ENCODE results near the gene VAV2. TPM values are rescaled to one million over a fixed set of nuclear protein-coding genes. Genes with fewer than 3 reads are reported as not detected.

The VAV2 gene
- total RNA-seq, 1 donor from 2014 or later, result 24.4 TPM

DNA sequence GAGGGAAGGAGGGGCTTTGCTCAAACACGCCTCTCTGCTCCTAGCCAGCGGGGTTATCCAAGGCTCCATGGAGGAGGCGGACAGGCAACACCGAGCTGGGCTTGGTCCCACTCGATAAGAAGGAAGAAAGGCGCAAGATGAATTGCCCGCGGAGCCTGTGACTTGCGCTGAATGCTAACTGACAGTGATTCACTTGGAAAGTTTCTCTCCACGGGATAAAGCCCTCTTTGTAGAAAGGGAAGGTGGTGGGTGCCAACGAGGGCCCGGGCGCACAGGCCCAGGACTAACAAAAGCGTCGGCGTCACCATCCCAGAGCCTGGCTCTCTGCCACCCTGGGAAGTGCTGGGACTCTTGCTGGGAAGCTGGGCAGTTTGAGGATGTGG is 76.0 kb downstream of the VAV2 start:
- Mint-ChIP-seq H3K9me3 (ENCODE audit: unreplicated experiment) (no peaks in the 10 kb centered on the region), H3K27ac (ENCODE audit: unreplicated experiment) (no peak overlapping the region), H3K4me3 (ENCODE audit: unreplicated experiment) (no peak overlapping the region), H3K27me3 (ENCODE audit: unreplicated experiment) (no peaks in the 10 kb centered on the region), H3K36me3 (ENCODE audit: unreplicated experiment) (no peaks in the 10 kb centered on the region), H3K4me1 (ENCODE audit: unreplicated experiment) (peaks cover 32% of the 10 kb centered on the region)
- TF ChIP-seq, protein P1, sequence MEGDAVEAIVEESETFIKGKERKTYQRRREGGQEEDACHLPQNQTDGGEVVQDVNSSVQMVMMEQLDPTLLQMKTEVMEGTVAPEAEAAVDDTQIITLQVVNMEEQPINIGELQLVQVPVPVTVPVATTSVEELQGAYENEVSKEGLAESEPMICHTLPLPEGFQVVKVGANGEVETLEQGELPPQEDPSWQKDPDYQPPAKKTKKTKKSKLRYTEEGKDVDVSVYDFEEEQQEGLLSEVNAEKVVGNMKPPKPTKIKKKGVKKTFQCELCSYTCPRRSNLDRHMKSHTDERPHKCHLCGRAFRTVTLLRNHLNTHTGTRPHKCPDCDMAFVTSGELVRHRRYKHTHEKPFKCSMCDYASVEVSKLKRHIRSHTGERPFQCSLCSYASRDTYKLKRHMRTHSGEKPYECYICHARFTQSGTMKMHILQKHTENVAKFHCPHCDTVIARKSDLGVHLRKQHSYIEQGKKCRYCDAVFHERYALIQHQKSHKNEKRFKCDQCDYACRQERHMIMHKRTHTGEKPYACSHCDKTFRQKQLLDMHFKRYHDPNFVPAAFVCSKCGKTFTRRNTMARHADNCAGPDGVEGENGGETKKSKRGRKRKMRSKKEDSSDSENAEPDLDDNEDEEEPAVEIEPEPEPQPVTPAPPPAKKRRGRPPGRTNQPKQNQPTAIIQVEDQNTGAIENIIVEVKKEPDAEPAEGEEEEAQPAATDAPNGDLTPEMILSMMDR (IDR thresholded peaks at IDR 0.05), result no peak
- DNase-seq (ENCODE audit: extremely low spot score, unreplicated experiment), result no peak

- Mint-ChIP-seq H3K4me1 (ENCODE audit: unreplicated experiment) (peaks cover 35% of the 10 kb centered on the region), H3K9me3 (ENCODE audit: unreplicated experiment) (no peaks in the 10 kb centered on the region), H3K27me3 (ENCODE audit: unreplicated experiment) (no peaks in the 10 kb centered on the region), H3K36me3 (ENCODE audit: unreplicated experiment) (no peaks in the 10 kb centered on the region), H3K4me3 (ENCODE audit: unreplicated experiment) (no peak overlapping the region), H3K27ac (ENCODE audit: unreplicated experiment) (no peak overlapping the region)
- TF ChIP-seq, protein P1 (IDR thresholded peaks at IDR 0.05), result no peak
- DNase-seq (ENCODE audit: extremely low spot score, unreplicated experiment), result no peak
These were observed 76.5 kb downstream of the VAV2 start for GRCh38 chr9:133915534-133916158.

- Mint-ChIP-seq H3K4me3 (ENCODE audit: unreplicated experiment) (no peak overlapping the region), H3K36me3 (ENCODE audit: unreplicated experiment) (no peaks in the 10 kb centered on the region), H3K4me1 (ENCODE audit: unreplicated experiment) (peaks cover 35% of the 10 kb centered on the region), H3K9me3 (ENCODE audit: unreplicated experiment) (no peaks in the 10 kb centered on the region), H3K27ac (ENCODE audit: unreplicated experiment) (peak overlapping the region; percentile 73), H3K27me3 (ENCODE audit: unreplicated experiment) (no peaks in the 10 kb centered on the region)
- DNase-seq (ENCODE audit: extremely low spot score, unreplicated experiment), result no peak
- TF ChIP-seq, protein P1 (IDR thresholded peaks at IDR 0.05), result no peak
These were observed 77.4 kb downstream of the VAV2 start for GRCh38 chr9:133914442-133915342.

DNA sequence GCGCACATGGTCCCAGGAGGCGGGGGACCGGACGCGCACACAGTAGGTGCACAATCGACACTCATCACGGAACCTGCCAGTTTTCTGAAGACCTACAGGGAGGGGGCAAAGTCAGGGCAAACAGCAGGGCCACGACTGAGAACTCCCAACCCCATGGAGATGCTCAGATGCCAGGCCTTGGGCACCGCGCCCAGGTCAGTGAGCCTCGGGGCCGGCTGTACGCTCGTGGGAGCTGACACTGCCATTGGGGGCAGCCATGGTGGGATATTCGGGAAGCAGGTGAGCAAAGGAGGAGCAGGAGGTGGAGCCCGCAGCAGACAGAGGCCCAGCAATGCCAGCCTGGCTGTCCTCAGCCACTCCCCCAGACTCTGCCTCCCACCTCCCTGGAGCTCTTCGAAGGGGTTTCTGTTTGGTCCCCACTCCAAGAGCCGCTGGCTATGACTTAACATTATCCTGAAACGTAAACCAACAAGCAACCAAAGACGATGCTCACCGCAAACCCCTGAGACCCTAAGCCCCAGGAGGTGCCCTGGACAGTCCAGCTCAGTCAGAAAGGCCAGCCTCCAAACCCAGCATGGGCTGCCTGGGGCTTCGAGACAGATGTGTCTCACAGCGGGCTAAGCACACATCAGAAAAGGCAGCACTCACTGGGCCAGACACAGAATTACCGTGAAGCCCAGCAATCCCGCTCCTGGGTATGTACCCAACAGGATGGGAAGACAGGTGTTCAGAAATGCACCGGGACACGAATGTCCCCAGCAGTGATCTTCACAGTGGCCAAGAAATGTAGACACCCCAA is 78.4 kb downstream of the VAV2 start:
- no peak for DNase-seq (ENCODE audit: extremely low spot score, unreplicated experiment)
- Mint-ChIP-seq H3K4me3 (ENCODE audit: unreplicated experiment) (no peak overlapping the region), H3K4me1 (ENCODE audit: unreplicated experiment) (peaks cover 29% of the 10 kb centered on the region), H3K36me3 (ENCODE audit: unreplicated experiment) (no peaks in the 10 kb centered on the region), H3K27me3 (ENCODE audit: unreplicated experiment) (no peaks in the 10 kb centered on the region), H3K27ac (ENCODE audit: unreplicated experiment) (no peak overlapping the region), H3K9me3 (ENCODE audit: unreplicated experiment) (no peaks in the 10 kb centered on the region)
- TF ChIP-seq, protein P1 (IDR thresholded peaks at IDR 0.05), result no peak
